Mammary epithelial cell (primary cell): Measurements from ENCODE around the gene ESPNL.

Experiments used
- CTCF ChIP-seq, 2 donors: IDR thresholded peaks in 1 of 2; conservative IDR thresholded peaks in 1 of 2; 2 replicates each; pipeline ENCODE4 v1.5.1; 2011 to 2012; ENCODE audit warnings: inconsistent platforms in 2 of 2, low read length in 2 of 2, mild to moderate bottlenecking in 2 of 2, control low read depth in 1 of 2, low read depth in 1 of 2; ENCODE audit not compliant: insufficient read depth in 1 of 2; ENCODE audit errors: extremely low read depth in 1 of 2
- EZH2 ChIP-seq: IDR thresholded peaks from 2 replicates; pipeline ENCODE4 v1.6.1; 2012; ENCODE audit warnings: low read length, inconsistent platforms, borderline replicate concordance

- no peak for TF ChIP-seq CTCF (conservative IDR thresholded peaks at IDR 0.05 in 1 of 2, IDR thresholded peaks at IDR 0.05 in 1 of 2; ENCODE audit: extremely low read depth in 1 of 2, insufficient read depth in 1 of 2, low read depth in 1 of 2, low read length in 2 of 2)
- TF ChIP-seq EZH2, result no peak
These were observed 9.3 kb upstream of the ESPNL start for GRCh38 chr2:238090887-238091286.
